Measurements from ENCODE around the gene DLGAP1. TPM values are rescaled to one million over a fixed set of nuclear protein-coding genes. Genes with fewer than 3 reads are reported as not detected.
A peak's percentile ranks its signal among the peaks of the same experiment; 100 is the strongest.
"Not testable (repeated sequence)": the region's sequence is repeated elsewhere in the genome, so short reads cannot be mapped to it uniquely, and the experiment has no call there.

The DLGAP1 gene
- total and polyA plus RNA-seq, 7 donors = 0.13 to 2.6 (median 1.3) TPM; not detected in 1

GRCh38 chr18:3653851-3654441 is 801.2 kb downstream of the DLGAP1 start:
- peaks cover 0 to 8% (median 2%) of the 10 kb centered on the region in 4 donors for H3K4me1 ChIP-seq
- H3K9me3 ChIP-seq = no peaks in the 10 kb centered on the region
- H3K36me3 ChIP-seq = no peaks in the 10 kb centered on the region
- WGBS, 2 donors = 90% methylated on average over 12 of the region's 12 CpGs
- DNase-seq = no peak
- no peaks in the 10 kb centered on the region for H3K27me3 ChIP-seq
- TF ChIP-seq EP300 (IDR thresholded peaks at IDR 0.05) = no peak
- no peak for TF ChIP-seq POLR2A (IDR thresholded peaks at IDR 0.05)
- TF ChIP-seq POLR2AphosphoS5 (IDR thresholded peaks at IDR 0.05) = no peak
- no peak for TF ChIP-seq CTCF (IDR thresholded peaks at IDR 0.05)
- intact Hi-C loops (cut with DNase I) = no loop called here
- no peak overlapping the region for H3K4me3 ChIP-seq
- no peak overlapping the region for H3K27ac ChIP-seq

- WGBS, 2 donors = 92 to 94% methylated on average over 5 of the region's 5 CpGs
- Histone ChIP-seq H3K4me1 (peaks cover 0 to 8% (median 2%) of the 10 kb centered on the region in 4 donors), H3K9me3 (no peaks in the 10 kb centered on the region), H3K36me3 (no peaks in the 10 kb centered on the region), H3K4me3 (no peak overlapping the region), H3K27me3 (no peaks in the 10 kb centered on the region), H3K27ac (no peak overlapping the region)
- DNase-seq = no peak
- intact Hi-C loops (cut with DNase I) = no loop called here
- no peak for TF ChIP-seq POLR2A (IDR thresholded peaks at IDR 0.05)
- TF ChIP-seq CTCF (IDR thresholded peaks at IDR 0.05) = no peak
- no peak for TF ChIP-seq EP300 (IDR thresholded peaks at IDR 0.05)
- no peak for TF ChIP-seq POLR2AphosphoS5 (IDR thresholded peaks at IDR 0.05)
Observed at GRCh38 chr18:3653263-3653850, 801.8 kb downstream of the DLGAP1 start.

GRCh38 chr18:3652380-3653262 is 802.5 kb downstream of the DLGAP1 start:
- Histone ChIP-seq H3K27ac (no peak overlapping the region), H3K9me3 (no peaks in the 10 kb centered on the region), H3K4me3 (no peak overlapping the region), H3K27me3 (no peaks in the 10 kb centered on the region), H3K36me3 (no peaks in the 10 kb centered on the region), H3K4me1 (peaks cover 0 to 8% (median 2%) of the 10 kb centered on the region in 4 donors)
- no peak for TF ChIP-seq POLR2A (IDR thresholded peaks at IDR 0.05)
- TF ChIP-seq CTCF (IDR thresholded peaks at IDR 0.05) = no peak
- peak in 1 of 4 donors; percentile 7 for TF ChIP-seq EP300 (IDR thresholded peaks at IDR 0.05)
- peak in 1 of 4 donors; percentile 15 for TF ChIP-seq POLR2AphosphoS5 (IDR thresholded peaks at IDR 0.05)
- DNase-seq = no peak
- WGBS, 2 donors = 44 to 68% methylated on average over 13 of the region's 13 CpGs
- intact Hi-C loops (cut with DNase I) = no loop called here

- peaks cover 0 to 8% (median 2%) of the 10 kb centered on the region in 4 donors for H3K4me1 ChIP-seq
- WGBS, 2 donors = 82 to 85% methylated on average over 9 of the region's 9 CpGs
- no peak overlapping the region for H3K4me3 ChIP-seq
- H3K27ac ChIP-seq = no peak overlapping the region
- no peaks in the 10 kb centered on the region for H3K9me3 ChIP-seq
- no peaks in the 10 kb centered on the region for H3K36me3 ChIP-seq
- no peaks in the 10 kb centered on the region for H3K27me3 ChIP-seq
- no peak for TF ChIP-seq CTCF (IDR thresholded peaks at IDR 0.05)
- no peak for TF ChIP-seq POLR2A (IDR thresholded peaks at IDR 0.05)
- TF ChIP-seq EP300 (IDR thresholded peaks at IDR 0.05) = no peak
- no peak for TF ChIP-seq POLR2AphosphoS5 (IDR thresholded peaks at IDR 0.05)
- DNase-seq = no peak
- intact Hi-C loops (cut with DNase I) = no loop called here
Observed at GRCh38 chr18:3651266-3651665, 803.8 kb downstream of the DLGAP1 start.

GRCh38 chr18:3650521-3651042 is 804.5 kb downstream of the DLGAP1 start:
- H3K27ac ChIP-seq = peak overlapping the region in 1 of 4 donors; percentile 14
- H3K4me1 ChIP-seq; H3K27me3 ChIP-seq; DNase-seq; H3K9me3 ChIP-seq; H3K36me3 ChIP-seq; H3K4me3 ChIP-seq; intact Hi-C loops (cut with DNase I): not testable (repeated sequence)
- WGBS, 2 donors = 73 to 75% methylated on average over 9 of the region's 9 CpGs
